C4-2B (cell line): Measurements from ENCODE around the gene TPK1.

Experiments
- ZFX ChIP-seq: fragments of 450-650 bp; IDR thresholded peaks from 2 replicates; pipeline ENCODE4 v1.6.1; 2017
- TF ChIP-seq, protein P1 (sequence below): fragments of 450-650 bp; conservative IDR thresholded peaks from 2 replicates; pipeline ENCODE4 v1.5.1; 2017; ENCODE audit warnings: mild to moderate bottlenecking

DNA sequence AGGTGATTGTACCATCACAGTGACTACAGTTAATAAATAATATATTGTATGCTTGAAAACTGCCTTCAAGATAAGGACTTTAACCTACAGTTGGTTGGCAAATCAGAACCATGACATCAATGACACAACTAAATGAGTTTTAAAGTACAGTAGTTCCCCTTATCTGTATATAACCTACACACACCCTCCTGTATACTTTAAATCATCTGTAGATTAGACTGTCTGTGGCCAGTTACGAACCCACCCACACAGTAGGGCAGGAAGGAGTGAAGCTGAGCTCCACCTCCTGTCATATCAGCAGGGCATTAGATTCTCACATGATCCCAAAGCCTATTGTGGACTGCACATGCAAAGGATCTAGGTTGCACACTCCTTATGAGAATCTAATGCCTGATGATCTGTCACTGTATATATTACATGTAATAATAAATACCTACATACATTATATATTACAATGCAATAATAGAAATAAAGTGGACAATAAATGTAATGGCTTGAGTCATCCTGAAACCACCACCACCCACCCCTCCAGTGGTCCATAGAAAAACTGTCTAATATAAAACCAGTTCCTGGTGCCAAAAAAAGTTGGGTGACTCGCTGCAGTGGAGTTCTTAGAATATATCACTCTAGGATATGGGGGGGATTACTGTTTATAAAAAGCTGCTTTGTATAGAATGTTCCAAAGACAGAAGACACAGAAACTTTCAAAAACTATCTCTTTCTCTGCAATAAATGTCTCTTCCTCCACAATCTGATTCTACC, 5.6 kb downstream of the TPK1 start:
- TF ChIP-seq, protein P1, sequence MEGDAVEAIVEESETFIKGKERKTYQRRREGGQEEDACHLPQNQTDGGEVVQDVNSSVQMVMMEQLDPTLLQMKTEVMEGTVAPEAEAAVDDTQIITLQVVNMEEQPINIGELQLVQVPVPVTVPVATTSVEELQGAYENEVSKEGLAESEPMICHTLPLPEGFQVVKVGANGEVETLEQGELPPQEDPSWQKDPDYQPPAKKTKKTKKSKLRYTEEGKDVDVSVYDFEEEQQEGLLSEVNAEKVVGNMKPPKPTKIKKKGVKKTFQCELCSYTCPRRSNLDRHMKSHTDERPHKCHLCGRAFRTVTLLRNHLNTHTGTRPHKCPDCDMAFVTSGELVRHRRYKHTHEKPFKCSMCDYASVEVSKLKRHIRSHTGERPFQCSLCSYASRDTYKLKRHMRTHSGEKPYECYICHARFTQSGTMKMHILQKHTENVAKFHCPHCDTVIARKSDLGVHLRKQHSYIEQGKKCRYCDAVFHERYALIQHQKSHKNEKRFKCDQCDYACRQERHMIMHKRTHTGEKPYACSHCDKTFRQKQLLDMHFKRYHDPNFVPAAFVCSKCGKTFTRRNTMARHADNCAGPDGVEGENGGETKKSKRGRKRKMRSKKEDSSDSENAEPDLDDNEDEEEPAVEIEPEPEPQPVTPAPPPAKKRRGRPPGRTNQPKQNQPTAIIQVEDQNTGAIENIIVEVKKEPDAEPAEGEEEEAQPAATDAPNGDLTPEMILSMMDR: no peak
- TF ChIP-seq ZFX: no peak
